ENCODE measurements around the gene VGLL2. TPM values are rescaled to one million over a fixed set of nuclear protein-coding genes. Genes with fewer than 3 reads are reported as not detected.
"Not testable (repeated sequence)": the region's sequence is repeated elsewhere in the genome, so short reads cannot be mapped to it uniquely, and the experiment has no call there.

Gene VGLL2
- not detected in 2 replicates for polyA plus RNA-seq (2014; cell fraction: cytosol; rRNA removed)
- polyA plus RNA-seq (2014; cell fraction: nucleus; rRNA removed): not detected in 2 replicates

GRCh38 chr6:117265410-117266256 is at the start of gene VGLL2:
Gene VGLL2 (plus strand): TSS chr6:117265558. CDS start chr6:117265764, 206 bp downstream.
- peak; percentile 53 for DNase-seq (ENCODE audit: low spot score)

GRCh38 chr6:117222861-117223260 is 42.5 kb upstream of the VGLL2 start:
- DNase-seq (ENCODE audit: low spot score): no peak

GRCh38 chr6:117226778-117227177 is 38.6 kb upstream of the VGLL2 start:
- DNase-seq (ENCODE audit: low spot score): no peak

GRCh38 chr6:117227245-117227962 is 38.0 kb upstream of the VGLL2 start:
- DNase-seq (ENCODE audit: low spot score): no peak

- no peak for DNase-seq (ENCODE audit: low spot score)
Observed at GRCh38 chr6:117228202-117228601, 37.2 kb upstream of the VGLL2 start.

- DNase-seq (ENCODE audit: low spot score): no peak
Observed at GRCh38 chr6:117229870-117230269, 35.5 kb upstream of the VGLL2 start.

GRCh38 chr6:117231466-117231865 is 33.9 kb upstream of the VGLL2 start:
- no peak for DNase-seq (ENCODE audit: low spot score)

- no peak for DNase-seq (ENCODE audit: low spot score)
Observed at GRCh38 chr6:117232196-117232595, 33.2 kb upstream of the VGLL2 start.

GRCh38 chr6:117233145-117233544 is 32.2 kb upstream of the VGLL2 start:
- no peak for DNase-seq (ENCODE audit: low spot score)

- DNase-seq (ENCODE audit: low spot score): no peak
Observed at GRCh38 chr6:117237561-117237960, 27.8 kb upstream of the VGLL2 start.

GRCh38 chr6:117244571-117244970 is 20.8 kb upstream of the VGLL2 start:
- DNase-seq (ENCODE audit: low spot score): not testable (repeated sequence)

- not testable (repeated sequence) for DNase-seq (ENCODE audit: low spot score)
Observed at GRCh38 chr6:117244979-117245378, 20.4 kb upstream of the VGLL2 start.

- DNase-seq (ENCODE audit: low spot score): no peak
Observed at GRCh38 chr6:117253785-117254184, 11.6 kb upstream of the VGLL2 start.

GRCh38 chr6:117262799-117263198 is 2.6 kb upstream of the VGLL2 start:
- no peak for DNase-seq (ENCODE audit: low spot score)

GRCh38 chr6:117263353-117263927 is 1.9 kb upstream of the VGLL2 start:
- no peak for DNase-seq (ENCODE audit: low spot score)

- DNase-seq (ENCODE audit: low spot score): no peak
Observed at GRCh38 chr6:117264369-117264691, 1.0 kb upstream of the VGLL2 start.

GRCh38 chr6:117264692-117265409 is 507 bp upstream of the VGLL2 start:
- DNase-seq (ENCODE audit: low spot score): peak; percentile 10

- DNase-seq (ENCODE audit: low spot score): no peak
Observed at GRCh38 chr6:117266257-117267053, 1.1 kb downstream of the VGLL2 start.

GRCh38 chr6:117267054-117267347 is 1.6 kb downstream of the VGLL2 start:
- DNase-seq (ENCODE audit: low spot score): no peak

GRCh38 chr6:117267766-117268534 is 2.6 kb downstream of the VGLL2 start:
- DNase-seq (ENCODE audit: low spot score): no peak

All from SK-N-DZ (cell line).